WTC11 (cell line): ENCODE results near the gene FITM2. TPM values are rescaled to one million over a fixed set of nuclear protein-coding genes. Genes with fewer than 3 reads are reported as not detected.

ENCODE experiments used
- ATAC-seq: fragments of 200-7000 bp; cut with Tn5 transposase; 2 replicates; pipeline ENCODE4 v1.10.0; 2021; ENCODE audit warnings: mild to moderate bottlenecking, moderate library complexity
- CTCF ChIA-PET: fragments of 300-600 bp; sonication (Branson Sonifier 250); formaldehyde crosslinking; loops from one replicate; lab custom pipeline; 2021; ENCODE audit warnings: antibody characterized with exemption; lab: Charles Lee
- POLR2A ChIA-PET: fragments of 350-600 bp; sonication (Branson Sonifier 250); formaldehyde crosslinking; loops from one replicate; lab custom pipeline; 2021; ENCODE audit warnings: antibody characterized with exemption; lab: Charles Lee
- DNase-seq: peaks from one replicate; pipeline ENCODE4 v3.0.0; 2021; ENCODE audit warnings: low spot score
- H3K27ac Mint-ChIP-seq: 2 replicates; pipeline ENCODE4 v1.8.0; 2021; ENCODE audit warnings: mixed read lengths
- H3K27me3 Mint-ChIP-seq: 2 replicates; pipeline ENCODE4 v1.8.0; 2021; ENCODE audit warnings: low read depth, mild to moderate bottlenecking, moderate library complexity, mixed read lengths
- H3K36me3 Mint-ChIP-seq: 2 replicates; pipeline ENCODE4 v1.8.0; 2021; ENCODE audit warnings: mixed read lengths
- H3K4me1 Mint-ChIP-seq: 2 replicates; pipeline ENCODE4 v1.8.0; 2022; ENCODE audit warnings: mixed read lengths
- H3K4me3 Mint-ChIP-seq: 2 replicates; pipeline ENCODE4 v1.8.0; 2021; ENCODE audit warnings: mild to moderate bottlenecking, moderate library complexity, mixed read lengths
- H3K9me3 Mint-ChIP-seq: 2 replicates; pipeline ENCODE4 v1.8.0; 2021; ENCODE audit warnings: mixed read lengths
- AR ChIP-seq: fragments of 250-450 bp; sonication (Bioruptor Pico); IDR thresholded peaks from 2 replicates; pipeline ENCODE4 v1.9.0; 2021; ENCODE audit warnings: mild to moderate bottlenecking
- ATF1 ChIP-seq: sonication (generic); formaldehyde crosslinking; IDR thresholded peaks from 2 replicates; pipeline ENCODE4 v1.8.1; 2023; ENCODE audit warnings: mild to moderate bottlenecking, moderate library complexity, missing genetic modification reagents
- ATF3 ChIP-seq: sonication (generic); formaldehyde crosslinking; conservative IDR thresholded peaks from 2 replicates; pipeline ENCODE4 v1.8.1; 2022; ENCODE audit warnings: mild to moderate bottlenecking, missing genetic modification reagents
- CBFB ChIP-seq: sonication (generic); formaldehyde crosslinking; IDR thresholded peaks from 2 replicates; pipeline ENCODE4 v1.8.1; 2022; ENCODE audit warnings: mild to moderate bottlenecking, low read depth, missing genetic modification reagents
- CDX4 ChIP-seq: fragments of 250-450 bp; sonication (Bioruptor Pico); IDR thresholded peaks from 2 replicates; pipeline ENCODE4 v1.9.0; 2021; ENCODE audit warnings: moderate library complexity, mild to moderate bottlenecking, inconsistent platforms, borderline replicate concordance
- CREB1 ChIP-seq: sonication (generic); formaldehyde crosslinking; IDR thresholded peaks from 2 replicates; pipeline ENCODE4 v1.8.0; 2023; ENCODE audit warnings: mild to moderate bottlenecking, missing genetic modification reagents
- EMX1 ChIP-seq: fragments of 250-450 bp; sonication (Bioruptor Pico); IDR thresholded peaks from 2 replicates; pipeline ENCODE4 v1.8.0; 2021; ENCODE audit warnings: mild to moderate bottlenecking
- IRF2 ChIP-seq: sonication (generic); formaldehyde crosslinking; IDR thresholded peaks from 2 replicates; pipeline ENCODE4 v1.8.0; 2022; ENCODE audit warnings: low read depth, missing genetic modification reagents, borderline replicate concordance
- KAT7 ChIP-seq: sonication (generic); formaldehyde crosslinking; IDR thresholded peaks from 2 replicates; pipeline ENCODE4 v1.8.1; 2023; ENCODE audit warnings: missing genetic modification reagents, mild to moderate bottlenecking, borderline replicate concordance
- MXD4 ChIP-seq: fragments of 250-450 bp; sonication (Bioruptor Pico); IDR thresholded peaks from 2 replicates; pipeline ENCODE4 v1.8.0; 2021; ENCODE audit warnings: mild to moderate bottlenecking, moderate library complexity, borderline replicate concordance
- OVOL2 ChIP-seq: fragments of 250-450 bp; sonication (Bioruptor Pico); IDR thresholded peaks from 2 replicates; pipeline ENCODE4 v1.9.0; 2021; ENCODE audit warnings: mild to moderate bottlenecking, borderline replicate concordance
- TEAD1 ChIP-seq: sonication (generic); formaldehyde crosslinking; IDR thresholded peaks from 2 replicates; pipeline ENCODE4 v1.8.0; 2022; ENCODE audit warnings: mild to moderate bottlenecking, missing genetic modification reagents
- USF2 ChIP-seq: sonication (generic); formaldehyde crosslinking; IDR thresholded peaks from 2 replicates; pipeline ENCODE4 v1.8.1; 2023; ENCODE audit warnings: mild to moderate bottlenecking, missing genetic modification reagents, moderate library complexity
- ZBTB43 ChIP-seq: sonication (generic); formaldehyde crosslinking; IDR thresholded peaks from 2 replicates; pipeline ENCODE4 v1.8.1; 2023; ENCODE audit warnings: mild to moderate bottlenecking, missing genetic modification reagents
- ZNF121 ChIP-seq: sonication (generic); formaldehyde crosslinking; IDR thresholded peaks from 2 replicates; pipeline ENCODE4 v1.8.0; 2023; ENCODE audit warnings: missing genetic modification reagents
- ZNF219 ChIP-seq: sonication (generic); formaldehyde crosslinking; IDR thresholded peaks from 2 replicates; pipeline ENCODE4 v1.8.0; 2023; ENCODE audit warnings: missing genetic modification reagents, mild to moderate bottlenecking, borderline replicate concordance
- ZNF232 ChIP-seq: sonication (generic); formaldehyde crosslinking; IDR thresholded peaks from 2 replicates; pipeline ENCODE4 v1.8.0; 2022; ENCODE audit warnings: mild to moderate bottlenecking, missing genetic modification reagents
- ZNF416 ChIP-seq: fragments of 250-450 bp; sonication (Bioruptor Pico); IDR thresholded peaks from 2 replicates; pipeline ENCODE4 v1.9.0; 2021; ENCODE audit warnings: mild to moderate bottlenecking, inconsistent platforms
- ZNF532 ChIP-seq: fragments of 250-450 bp; sonication (Bioruptor Pico); IDR thresholded peaks from 2 replicates; pipeline ENCODE4 v1.9.0; 2021; ENCODE audit warnings: mild to moderate bottlenecking, borderline replicate concordance
- total RNA-seq: library from RNA; stranded (reverse); gene quantifications from 3 replicates; pipeline ENCODE4 v1.2.3, GENCODE V29; 2021
- TF ChIP-seq, protein P1 (sequence below): sonication (generic); formaldehyde crosslinking; IDR thresholded peaks from 2 replicates; pipeline ENCODE4 v1.8.0; 2022; ENCODE audit warnings: mild to moderate bottlenecking, missing genetic modification reagents
- TF ChIP-seq, protein P2 (sequence below): fragments of 250-450 bp; sonication (Bioruptor Pico); IDR thresholded peaks from 2 replicates; pipeline ENCODE4 v1.9.0; 2021; ENCODE audit warnings: mild to moderate bottlenecking

The FITM2 gene
- total RNA-seq, 1 experiment from 2014 or later = 2.0 TPM

DNA sequence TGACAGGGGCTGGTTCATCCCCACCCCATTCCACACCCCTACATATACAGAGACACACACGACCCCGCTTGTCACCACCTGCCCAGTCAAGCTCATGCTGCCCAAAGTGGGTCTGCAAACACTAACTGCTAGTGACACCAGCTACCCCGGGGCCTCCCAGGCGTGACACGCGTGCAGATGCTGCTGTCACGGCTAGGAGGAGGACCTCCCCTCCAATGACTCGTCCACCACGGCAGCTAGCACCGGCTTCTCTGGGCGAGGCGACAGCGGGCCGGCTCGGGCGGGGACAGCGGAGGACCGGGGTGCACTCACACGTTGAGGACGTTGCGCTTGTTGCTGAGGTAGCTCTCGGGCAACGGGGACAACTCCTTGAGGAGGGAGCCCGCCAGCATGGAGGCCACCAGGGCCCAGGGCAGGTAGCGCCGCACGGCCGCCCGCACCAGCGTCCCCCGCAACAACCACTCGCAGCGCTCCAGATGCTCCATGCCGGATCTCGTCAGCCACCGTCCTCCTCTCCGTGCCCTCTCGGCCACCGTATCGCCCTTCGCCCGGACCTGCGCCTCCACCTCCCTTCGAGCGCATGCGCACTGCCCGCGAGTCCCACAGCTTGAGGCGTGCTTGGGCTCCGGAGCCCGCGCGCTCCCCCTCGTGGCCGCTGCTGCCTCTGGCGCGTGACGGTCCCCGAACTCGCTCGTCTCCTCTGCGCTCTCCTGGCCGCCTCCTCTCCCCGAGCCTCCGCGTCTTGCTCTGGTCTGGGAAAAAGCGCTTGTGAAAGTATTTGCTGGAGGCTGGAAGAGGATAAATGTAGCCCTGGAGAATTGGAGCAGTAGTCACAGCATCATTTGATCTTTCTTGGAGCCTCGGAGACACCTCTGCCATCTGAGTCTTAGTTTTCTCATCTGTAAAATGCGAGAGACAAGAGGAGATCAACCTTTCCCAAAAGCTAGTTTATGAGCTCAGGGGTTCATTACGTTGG, at the start of gene FITM2 (continued):
- TF ChIP-seq CBFB (CRISPR knock-in tag) = peak; percentile 91; the same call in 1 of the 2 replicates
- no peak for TF ChIP-seq IRF2 (CRISPR knock-in tag)
- TF ChIP-seq ZNF219 (CRISPR knock-in tag) = no peak

DNA sequence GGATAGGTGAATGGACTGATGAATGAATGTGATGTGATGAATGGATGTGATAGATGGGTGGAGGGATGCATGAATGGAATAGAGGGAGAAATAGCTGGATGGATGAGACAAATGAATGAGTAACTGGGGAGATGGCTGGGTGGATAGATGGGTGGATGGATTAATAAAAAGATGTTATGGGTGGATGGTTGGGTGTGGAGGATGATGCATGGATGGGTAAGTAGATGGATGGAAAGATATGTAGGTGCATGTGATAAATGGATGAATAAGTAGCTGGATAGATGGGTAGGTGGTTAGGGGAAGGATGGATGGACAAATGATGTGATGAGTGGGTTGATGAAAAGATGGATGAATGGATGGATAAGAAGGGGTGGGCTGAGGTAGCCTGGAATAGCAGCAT, 49.2 kb upstream of the FITM2 start:
- DNase-seq (no peak), ATAC-seq (no peak)
- TF ChIP-seq ZNF416 = no peak
- TF ChIP-seq, protein P1, sequence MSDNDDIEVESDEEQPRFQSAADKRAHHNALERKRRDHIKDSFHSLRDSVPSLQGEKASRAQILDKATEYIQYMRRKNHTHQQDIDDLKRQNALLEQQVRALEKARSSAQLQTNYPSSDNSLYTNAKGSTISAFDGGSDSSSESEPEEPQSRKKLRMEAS (CRISPR knock-in tag) = no peak
- TF ChIP-seq OVOL2 (CRISPR knock-in tag) = no peak
- TF ChIP-seq, protein P2, sequence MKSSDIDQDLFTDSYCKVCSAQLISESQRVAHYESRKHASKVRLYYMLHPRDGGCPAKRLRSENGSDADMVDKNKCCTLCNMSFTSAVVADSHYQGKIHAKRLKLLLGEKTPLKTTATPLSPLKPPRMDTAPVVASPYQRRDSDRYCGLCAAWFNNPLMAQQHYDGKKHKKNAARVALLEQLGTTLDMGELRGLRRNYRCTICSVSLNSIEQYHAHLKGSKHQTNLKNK (CRISPR knock-in tag) = no peak
- no peak for TF ChIP-seq ZNF532 (CRISPR knock-in tag)
- no peak for TF ChIP-seq AR (CRISPR knock-in tag)
- no peak for TF ChIP-seq ZBTB43 (CRISPR knock-in tag)
- no peak for TF ChIP-seq ZNF121 (CRISPR knock-in tag)
- no peak for TF ChIP-seq CREB1
- no peak for TF ChIP-seq USF2
- no peak for TF ChIP-seq ZNF232 (CRISPR knock-in tag)
- no peak for TF ChIP-seq ATF1 (CRISPR knock-in tag)
- no peak for TF ChIP-seq CDX4 (CRISPR knock-in tag)
- TF ChIP-seq ZNF219 (CRISPR knock-in tag) = no peak
- TF ChIP-seq KAT7 = no peak
- no peak for TF ChIP-seq ATF3 (CRISPR knock-in tag)
- TF ChIP-seq EMX1 = no peak
- no peak for TF ChIP-seq TEAD1 (CRISPR knock-in tag)
- no peak for TF ChIP-seq MXD4
- Mint-ChIP-seq H3K36me3 (no peaks in the 10 kb centered on the region), H3K9me3 (peaks cover under 1% of the 10 kb centered on the region; the same call in 1 of the 2 replicates), H3K4me3 (no peak overlapping the region), H3K4me1 (no peaks in the 10 kb centered on the region), H3K27ac (no peak overlapping the region), H3K27me3 (no peaks in the 10 kb centered on the region; the same call in 1 of the 2 replicates)
- CTCF ChIA-PET = interaction anchor here (1.1 kb wide), 1 partner anchor 28 kb away, joined by 3 read pairs; no protein-coding TSS in a partner anchor
- POLR2A ChIA-PET = no interaction called here
